ENCODE data around the gene ACHE.

GRCh38 chr7:100861616-100861985 is 34.1 kb downstream of the ACHE start:
- TF ChIP-seq EZH2 (IDR thresholded peaks at IDR 0.05; ENCODE audit: low read length, missing control alignments) (no peak), CTCF (conservative IDR thresholded peaks at IDR 0.05 in 1 of 2, IDR thresholded peaks at IDR 0.05 in 1 of 2; ENCODE audit: low read depth in 1 of 2, low read length in 2 of 2) (no peak)
